ENCODE data around the gene ZNF92. TPM values are rescaled to one million over a fixed set of nuclear protein-coding genes. Genes with fewer than 3 reads are reported as not detected.

The ZNF92 gene
- total RNA-seq: 10 to 100 TPM; 15.9 to 16.7 TPM

GRCh38 chr7:65373608-65374351 lies at the start of gene ZNF92:
Gene ZNF92, plus strand, starts transcription at chr7:65373855. Its CDS starts 143 bp downstream, at chr7:65373998.

